HG03039 (cell line): ENCODE measurements around the gene FYCO1.

Experiments
- ATAC-seq: cut with Tn5 transposase; IDR thresholded peaks from one replicate; pipeline ENCODE4 v1.9.1; 2021; ENCODE audit warnings: mild to moderate bottlenecking, moderate library complexity; ENCODE audit not compliant: unreplicated experiment

Gene FYCO1

DNA sequence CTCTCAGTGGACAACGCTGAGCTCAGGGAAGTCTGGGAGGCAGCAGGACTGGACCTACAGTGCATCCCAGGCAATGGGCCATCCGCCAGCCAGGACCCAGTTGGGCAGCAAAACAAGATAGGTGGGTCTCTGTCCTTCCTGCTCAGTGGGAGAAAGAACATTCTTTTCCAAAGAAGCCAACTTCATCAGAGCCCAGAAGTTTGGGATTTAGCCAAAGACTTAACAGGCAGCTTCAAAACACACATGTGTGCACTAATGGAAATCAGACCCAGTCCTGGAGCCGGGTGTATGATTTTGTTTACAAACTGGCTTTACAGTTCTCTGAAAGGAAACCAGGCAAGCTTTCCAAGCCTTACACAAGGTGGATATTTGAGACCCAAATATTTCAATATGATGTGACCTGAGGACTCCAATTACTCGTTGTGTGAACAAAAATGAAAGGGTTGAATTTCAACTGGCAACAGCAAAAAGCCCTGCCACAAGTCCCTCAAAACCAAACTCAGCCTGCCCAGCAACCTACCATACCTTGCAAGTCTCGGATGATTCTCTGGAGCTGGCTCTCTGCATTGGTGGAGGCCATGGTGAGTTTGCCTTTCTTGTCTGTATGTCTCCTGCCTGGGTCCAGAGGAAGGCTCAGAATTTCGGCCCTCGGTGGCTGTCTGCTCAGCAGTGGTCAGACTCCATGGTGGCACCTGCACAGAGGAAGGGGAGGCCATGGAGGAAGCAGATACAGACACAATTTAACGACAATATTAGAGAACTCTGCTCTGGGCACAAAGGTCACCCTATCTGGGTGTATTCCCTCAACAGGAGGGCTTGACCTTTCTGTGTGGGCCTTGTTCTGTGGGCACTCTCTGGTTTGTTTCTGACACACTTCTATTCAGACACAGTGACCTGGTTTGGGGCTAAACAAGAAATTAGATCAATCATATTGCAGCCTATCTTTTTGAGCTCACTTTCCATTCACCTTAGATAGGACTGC is 11.0 kb downstream of the FYCO1 start:
- ATAC-seq = no peak

DNA sequence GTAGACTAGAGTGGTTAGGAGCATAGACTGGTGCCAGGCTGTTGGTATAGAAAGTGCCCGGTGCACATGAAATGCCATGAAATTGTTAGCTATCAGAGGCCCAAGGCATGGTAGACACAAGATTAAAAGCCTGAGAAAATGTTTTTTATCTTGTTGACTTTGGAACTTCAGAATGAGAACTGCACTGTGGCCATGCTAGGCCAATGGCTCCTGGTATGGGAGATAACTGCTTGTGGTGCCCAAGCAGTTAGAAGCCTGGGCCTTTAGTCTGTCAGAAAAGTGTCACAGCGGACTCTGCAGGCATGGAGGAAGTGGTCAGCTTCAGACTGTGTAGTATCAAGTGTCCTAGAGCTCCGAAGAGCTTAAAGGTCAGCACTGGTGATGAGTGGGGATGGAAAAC is 11.9 kb downstream of the FYCO1 start:
- ATAC-seq = no peak

DNA sequence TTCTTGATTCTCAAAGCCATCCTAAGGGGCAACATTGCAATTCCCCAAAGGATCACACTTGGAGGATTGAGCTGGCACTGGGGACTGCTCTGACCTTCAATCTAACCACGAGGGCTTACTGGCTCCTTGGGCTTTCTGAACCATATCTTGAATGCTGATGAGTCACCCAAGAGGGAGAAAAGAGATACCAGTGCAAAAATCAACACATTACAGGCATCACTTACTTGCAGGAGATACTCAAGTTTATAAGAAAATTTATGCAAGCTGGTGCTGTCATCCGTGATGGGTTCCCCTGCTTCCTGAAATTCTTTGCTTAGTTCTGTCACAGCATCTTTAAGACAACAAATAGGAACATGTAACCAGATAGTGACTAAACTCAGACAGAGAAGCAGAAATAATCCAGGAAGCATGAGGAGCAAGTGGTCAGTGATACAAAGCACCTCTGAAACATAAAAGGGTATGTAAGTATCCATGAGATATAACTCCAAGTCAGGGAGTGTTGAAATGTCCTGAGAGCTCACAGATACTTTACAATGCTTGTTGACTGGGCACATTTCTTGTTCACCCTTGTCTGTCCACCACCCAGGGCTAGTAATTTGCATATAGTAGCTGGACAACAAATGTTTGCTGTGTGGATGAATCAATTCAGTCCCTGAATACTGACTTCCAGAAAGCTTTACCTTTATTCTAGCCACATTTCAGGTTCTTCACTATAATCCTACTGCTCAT is 14.1 kb downstream of the FYCO1 start:
- ATAC-seq = no peak

GRCh38 chr3:45980819-45981218 is 14.8 kb downstream of the FYCO1 start:
- no peak for ATAC-seq

GRCh38 chr3:45980229-45980813 is 15.3 kb downstream of the FYCO1 start:
- no peak for ATAC-seq

DNA sequence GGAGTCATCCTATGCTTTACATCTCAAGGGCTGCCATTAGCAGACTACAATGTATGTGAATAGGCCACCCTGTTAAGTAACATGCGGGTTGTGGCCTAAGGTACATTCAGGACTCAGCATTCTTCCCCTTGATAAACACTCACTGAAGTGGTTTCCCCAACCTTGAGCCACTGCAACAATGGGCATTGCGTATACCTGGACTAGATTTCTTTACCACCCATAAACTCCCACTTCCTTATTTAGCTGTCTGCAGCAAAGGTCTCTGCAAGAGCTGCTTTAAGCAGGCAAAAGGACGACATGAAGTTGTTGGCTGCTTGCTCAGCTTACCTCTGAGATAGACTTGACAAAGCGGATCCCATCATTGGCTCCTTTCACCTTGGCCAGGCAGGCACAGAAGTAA is 16.2 kb downstream of the FYCO1 start:
- no peak for ATAC-seq

DNA sequence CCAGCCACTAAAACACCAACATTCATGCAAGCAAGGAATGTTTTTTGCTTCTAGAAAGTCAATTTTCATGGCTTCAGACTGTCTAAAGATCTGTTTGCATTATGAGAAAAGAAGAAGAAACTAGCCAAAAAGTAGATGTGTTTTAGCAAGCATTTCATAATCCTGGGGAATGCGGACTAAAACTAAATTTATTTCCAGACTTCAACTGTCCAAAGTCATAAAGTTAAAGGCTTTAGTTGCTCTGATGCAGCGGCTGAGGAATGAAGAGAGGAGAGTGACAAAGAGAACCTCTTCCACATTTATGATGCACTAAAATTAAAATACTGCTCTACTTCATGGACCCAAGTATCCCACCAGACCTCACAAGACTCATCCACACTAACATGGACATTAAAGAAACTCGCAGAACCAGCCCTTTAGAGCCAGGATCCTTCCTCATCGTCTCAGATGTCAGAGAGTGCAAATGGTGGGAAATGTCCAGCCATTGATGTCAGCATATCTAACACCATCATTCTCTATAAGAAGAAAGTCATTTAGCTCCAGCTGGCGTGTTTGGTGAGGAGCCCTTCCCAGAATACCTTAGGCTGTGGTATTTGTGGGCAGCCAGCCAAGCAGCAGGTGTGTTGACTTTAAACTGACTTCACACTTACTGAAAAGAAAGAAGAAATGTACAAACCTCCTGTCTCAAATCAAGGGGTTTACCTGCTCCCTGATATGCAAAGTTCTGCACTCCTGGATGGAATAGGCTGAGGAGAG is 17.4 kb downstream of the FYCO1 start:
- no peak for ATAC-seq

GRCh38 chr3:45976191-45977091 is 19.2 kb downstream of the FYCO1 start:
- ATAC-seq = no peak

- ATAC-seq = no peak
Measured at GRCh38 chr3:45975686-45976085, 19.9 kb downstream of the FYCO1 start.

DNA sequence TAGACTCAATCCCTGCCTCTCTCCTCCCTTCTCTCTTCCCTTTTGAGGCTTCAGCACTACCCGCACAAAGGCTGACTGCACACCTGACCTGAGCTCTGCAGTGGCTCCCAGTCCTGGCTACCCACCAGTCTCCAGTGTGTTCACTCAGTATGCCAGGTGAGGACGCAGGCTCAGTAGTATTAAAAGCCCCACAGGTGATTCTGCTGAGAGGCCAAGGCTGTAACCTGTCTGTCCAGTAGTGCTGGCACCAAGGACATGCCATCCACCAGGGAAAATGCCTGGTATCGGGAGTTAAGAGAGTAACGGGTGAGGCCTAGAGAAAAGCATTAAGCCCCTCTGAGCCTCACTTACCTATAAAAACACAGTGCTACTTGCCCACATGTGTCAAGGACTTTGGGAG is 20.9 kb downstream of the FYCO1 start:
- ATAC-seq = no peak

DNA sequence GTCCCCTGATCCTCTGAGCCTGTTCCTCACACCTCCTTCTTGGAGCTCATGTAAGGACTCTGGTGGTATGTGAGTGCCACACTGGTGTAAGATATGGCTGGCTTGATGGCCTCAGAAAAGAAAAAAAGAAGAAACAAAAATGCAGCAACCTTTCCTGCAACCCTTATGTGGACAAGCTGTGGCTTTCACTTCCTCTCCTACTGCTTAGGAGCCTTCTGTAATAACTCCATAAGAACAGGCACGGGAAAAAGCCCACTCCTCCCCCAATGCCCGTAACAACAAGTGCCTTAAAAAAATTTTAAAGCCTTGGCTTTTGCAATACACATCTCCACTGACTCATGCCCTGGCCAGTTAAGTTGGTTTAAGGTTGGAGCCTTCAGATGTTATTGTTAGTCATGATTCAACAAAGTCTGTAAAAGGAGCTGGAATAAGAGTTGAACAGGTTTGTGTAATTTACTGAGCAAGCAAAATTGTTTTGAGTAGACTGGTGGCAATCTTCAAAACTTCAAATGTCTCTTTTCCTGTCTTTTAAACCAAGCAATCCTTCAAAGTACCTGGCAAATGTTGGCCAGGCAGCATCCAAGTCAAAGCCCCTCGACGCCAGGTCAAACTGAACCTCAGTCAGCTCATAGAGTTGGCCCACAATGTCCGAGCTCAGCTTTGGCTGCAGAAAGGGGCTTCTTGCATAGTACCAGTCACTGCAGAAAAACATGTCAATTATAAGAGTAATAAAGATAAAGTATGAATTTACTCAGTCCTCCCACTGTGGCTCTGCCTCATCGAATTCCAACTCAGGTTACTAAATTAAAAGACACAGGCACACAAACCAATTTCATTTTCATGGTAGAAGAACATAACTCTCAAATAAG is 22.9 kb downstream of the FYCO1 start:
- no peak for ATAC-seq

- no peak for ATAC-seq
Measured at GRCh38 chr3:45969953-45970352, 25.7 kb downstream of the FYCO1 start.

DNA sequence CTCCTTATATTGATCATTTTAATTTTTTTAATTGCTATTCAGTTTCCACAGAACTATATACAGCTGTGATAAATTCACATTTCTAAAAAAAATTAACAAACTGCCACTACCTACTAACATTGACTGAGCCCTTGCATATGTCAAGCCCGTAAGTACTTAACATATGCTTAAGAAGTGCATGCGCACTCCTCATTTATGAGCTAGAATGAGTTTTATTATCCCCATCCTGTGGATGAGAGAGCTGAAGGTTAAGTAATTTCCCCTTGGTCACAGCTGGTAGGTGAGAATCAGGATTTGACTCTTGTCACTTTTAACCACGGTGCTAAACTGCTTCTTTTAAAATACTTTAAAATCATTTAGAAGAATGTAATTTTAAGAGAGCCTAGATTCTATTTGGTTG is 26.5 kb downstream of the FYCO1 start:
- ATAC-seq = no peak

- no peak for ATAC-seq
Measured at GRCh38 chr3:45968706-45969105, 26.9 kb downstream of the FYCO1 start.

- ATAC-seq = no peak
Measured at GRCh38 chr3:45968149-45968548, 27.5 kb downstream of the FYCO1 start.

- no peak for ATAC-seq
Measured at GRCh38 chr3:45967724-45968123, 27.9 kb downstream of the FYCO1 start.

GRCh38 chr3:45966950-45967640 is 28.5 kb downstream of the FYCO1 start:
- ATAC-seq = no peak

GRCh38 chr3:45966371-45966791 is 29.2 kb downstream of the FYCO1 start:
- ATAC-seq = no peak
